HG02623 (cell line): ENCODE measurements around the gene KRTAP10-11.
"Not testable (repeated sequence)": the region's sequence is repeated elsewhere in the genome, so short reads cannot be mapped to it uniquely, and the experiment has no call there.

Source experiments
- ATAC-seq: cut with Tn5 transposase; IDR thresholded peaks from one replicate; pipeline ENCODE4 v1.9.1; 2021; ENCODE audit warnings: moderate library complexity; ENCODE audit not compliant: unreplicated experiment

The KRTAP10-11 gene

GRCh38 chr21:44637851-44638348 is 8.3 kb upstream of the KRTAP10-11 start:
- not testable (repeated sequence) for ATAC-seq

GRCh38 chr21:44638506-44639330 is 7.5 kb upstream of the KRTAP10-11 start:
- ATAC-seq = not testable (repeated sequence)

DNA sequence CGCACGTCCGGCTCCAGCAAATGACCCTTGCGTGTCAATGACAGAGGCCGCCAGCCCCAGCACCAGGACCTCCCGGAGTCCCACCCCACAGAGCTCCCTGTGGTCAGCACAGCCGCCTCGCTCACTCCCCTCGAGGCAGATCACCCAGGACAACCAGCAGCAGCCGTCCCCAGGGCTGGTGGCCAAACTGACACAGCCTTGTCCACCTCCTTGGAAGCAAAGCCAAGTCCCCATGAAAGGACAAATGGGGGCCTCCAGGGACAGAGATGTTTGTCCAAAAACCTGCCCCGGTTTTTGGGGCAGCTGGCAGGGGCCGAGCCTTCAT is 6.9 kb upstream of the KRTAP10-11 start:
- ATAC-seq = no peak

GRCh38 chr21:44640761-44641160 is 5.5 kb upstream of the KRTAP10-11 start:
- no peak for ATAC-seq

GRCh38 chr21:44643741-44644310 is 2.4 kb upstream of the KRTAP10-11 start:
- no peak for ATAC-seq

GRCh38 chr21:44644878-44645277 is 1.3 kb upstream of the KRTAP10-11 start:
- ATAC-seq = no peak

- ATAC-seq = no peak
Observed at GRCh38 chr21:44647222-44647552, 973 bp downstream of the KRTAP10-11 start.

GRCh38 chr21:44648557-44649311 is 2.5 kb downstream of the KRTAP10-11 start:
- no peak for ATAC-seq

DNA sequence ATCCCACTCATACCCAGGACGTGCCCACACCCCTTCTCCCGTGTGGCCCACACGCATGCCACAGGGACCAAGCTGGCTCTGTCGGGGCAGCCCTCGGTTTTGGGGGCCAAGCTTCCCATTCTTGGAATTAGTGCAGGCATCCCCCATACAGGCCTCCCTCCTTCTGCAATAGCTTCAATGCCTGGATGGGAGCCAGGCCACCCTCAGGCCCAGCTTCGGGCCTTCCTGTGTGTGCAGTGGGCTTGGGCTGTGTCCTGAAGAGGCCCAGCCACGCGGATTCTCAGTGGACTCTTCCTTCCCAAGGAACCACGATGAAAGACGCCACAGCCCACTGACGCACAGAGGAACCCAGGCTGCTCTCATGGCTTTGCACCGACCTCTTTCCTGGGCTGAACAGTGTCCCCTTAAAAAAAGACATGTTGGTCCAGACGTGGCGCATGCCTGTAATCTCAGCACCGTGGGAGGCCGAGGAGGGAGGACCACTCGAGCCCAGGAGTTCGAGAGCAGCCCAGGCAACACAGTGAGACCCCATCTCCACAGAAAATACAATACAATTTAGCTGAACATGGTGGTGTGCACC is 3.4 kb downstream of the KRTAP10-11 start:
- no peak for ATAC-seq

DNA sequence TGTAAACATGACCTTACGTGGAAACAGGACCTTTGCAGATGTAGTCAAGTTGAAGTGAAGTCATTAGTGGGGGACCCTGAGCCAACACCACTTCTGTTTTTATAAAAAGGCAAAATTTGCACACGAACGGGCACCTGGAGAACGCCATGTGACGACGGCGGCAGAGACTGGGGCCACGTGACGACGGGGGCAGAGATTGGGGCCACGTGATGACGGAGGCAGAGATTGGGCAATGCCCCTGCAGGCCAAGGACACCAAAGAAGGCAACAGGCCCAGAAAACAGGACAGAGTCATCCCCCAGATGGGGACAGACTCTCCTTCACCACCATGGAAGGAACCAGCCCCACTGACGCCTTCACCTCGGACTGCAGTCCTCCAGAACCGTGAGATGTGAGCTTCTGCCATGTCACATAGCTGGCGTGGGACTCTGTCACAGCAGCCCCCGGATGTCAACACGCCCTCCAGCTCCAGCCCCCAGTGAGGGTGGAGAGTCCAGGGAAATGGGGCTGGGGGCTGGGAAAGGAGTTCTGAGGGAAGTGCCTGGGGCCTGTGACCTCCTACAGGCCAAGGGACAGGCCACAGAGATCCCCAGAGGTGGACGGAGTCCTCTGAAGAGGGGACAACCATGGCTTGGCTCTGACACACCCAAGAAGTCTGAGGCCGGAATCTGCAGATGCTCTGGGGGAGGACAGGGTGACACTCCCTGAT is 4.2 kb downstream of the KRTAP10-11 start:
- no peak for ATAC-seq

DNA sequence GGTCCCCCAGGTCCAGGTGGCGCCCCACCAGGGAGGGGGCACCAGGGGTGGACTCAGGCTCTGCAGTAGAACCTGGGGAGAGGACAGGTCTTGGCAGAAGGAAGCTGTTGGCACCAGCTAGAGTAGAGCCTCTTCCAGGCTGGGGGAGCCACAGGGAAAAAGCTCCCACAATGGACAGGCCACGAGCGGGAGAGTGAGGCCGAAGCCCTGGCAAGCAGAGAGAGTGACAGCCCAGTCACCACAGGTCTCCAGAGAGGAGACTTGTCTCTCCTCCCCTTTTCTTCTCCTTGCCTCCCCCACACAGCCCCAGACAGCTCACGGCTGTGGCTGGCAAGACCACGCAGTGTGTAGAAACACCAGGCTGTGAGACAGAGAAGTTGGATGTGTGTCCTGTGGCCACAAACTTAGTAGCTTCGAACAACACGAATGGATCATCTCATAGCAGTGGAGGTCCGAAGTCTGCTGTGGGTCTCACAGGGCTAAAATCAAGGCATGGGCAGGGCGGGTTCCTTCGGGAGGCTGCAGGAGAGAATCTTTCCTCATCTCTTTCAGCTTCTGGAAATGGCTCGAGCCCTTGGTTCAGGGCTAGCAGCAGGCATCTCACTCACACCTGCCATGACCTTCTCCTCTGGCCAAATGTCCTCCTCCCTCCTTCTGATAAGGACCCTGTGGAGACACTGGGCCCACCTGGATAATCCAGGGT is 4.9 kb downstream of the KRTAP10-11 start:
- ATAC-seq = no peak

- no peak for ATAC-seq
Observed at GRCh38 chr21:44653123-44653522, 6.9 kb downstream of the KRTAP10-11 start.

DNA sequence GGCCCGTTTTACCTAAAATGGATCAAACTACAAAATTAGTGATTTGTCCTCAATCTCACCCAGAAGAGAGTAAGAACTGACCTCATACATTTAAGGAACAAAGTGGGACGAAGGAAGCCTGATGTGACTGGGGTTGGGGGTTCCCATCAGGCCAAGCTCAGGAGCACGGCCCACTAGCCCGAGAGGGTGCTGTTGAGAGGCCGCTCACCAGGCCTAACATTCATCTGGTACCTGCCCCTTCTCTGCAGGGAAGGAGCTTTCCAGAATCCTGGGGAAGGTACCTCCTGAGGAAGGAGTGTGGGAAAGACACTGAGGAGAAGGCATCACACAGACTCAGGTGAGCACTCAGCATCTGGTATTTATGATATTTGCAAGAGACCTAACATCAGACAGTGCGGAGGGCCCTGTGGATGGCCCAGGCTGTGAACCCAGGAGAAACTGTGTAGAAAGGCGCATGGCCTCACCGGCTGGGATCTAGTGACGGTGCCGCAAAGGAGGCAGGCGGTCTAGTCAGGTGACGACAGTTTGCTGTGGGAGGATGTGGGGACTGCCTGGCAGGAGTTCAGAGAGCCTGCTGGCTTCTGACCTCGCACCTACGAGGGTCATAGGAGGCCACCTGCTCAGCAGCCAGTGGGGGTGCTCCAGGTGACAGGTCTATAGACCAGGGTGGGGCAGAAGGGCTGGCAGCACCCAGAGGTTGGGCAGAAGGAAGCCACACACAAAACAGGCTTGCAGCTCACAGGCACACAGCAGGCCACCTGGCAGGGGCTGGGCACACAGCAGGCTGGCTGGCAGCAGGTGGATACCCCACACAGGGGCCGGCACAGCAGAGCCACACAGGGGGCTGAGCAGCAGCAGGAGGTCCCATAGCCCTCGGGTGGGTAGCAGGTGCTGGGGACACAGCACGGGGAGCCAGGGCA is 7.7 kb downstream of the KRTAP10-11 start:
- ATAC-seq = no peak

- ATAC-seq = no peak
Observed at GRCh38 chr21:44654576-44655175, 8.5 kb downstream of the KRTAP10-11 start, which contains the start of gene KRTAP12-4. TSS of gene KRTAP12-4 (minus strand) at chr21:44654659. CDS start at chr21:44654614, 45 bp downstream.

GRCh38 chr21:44656868-44657267 is 10.7 kb downstream of the KRTAP10-11 start:
- ATAC-seq = no peak

DNA sequence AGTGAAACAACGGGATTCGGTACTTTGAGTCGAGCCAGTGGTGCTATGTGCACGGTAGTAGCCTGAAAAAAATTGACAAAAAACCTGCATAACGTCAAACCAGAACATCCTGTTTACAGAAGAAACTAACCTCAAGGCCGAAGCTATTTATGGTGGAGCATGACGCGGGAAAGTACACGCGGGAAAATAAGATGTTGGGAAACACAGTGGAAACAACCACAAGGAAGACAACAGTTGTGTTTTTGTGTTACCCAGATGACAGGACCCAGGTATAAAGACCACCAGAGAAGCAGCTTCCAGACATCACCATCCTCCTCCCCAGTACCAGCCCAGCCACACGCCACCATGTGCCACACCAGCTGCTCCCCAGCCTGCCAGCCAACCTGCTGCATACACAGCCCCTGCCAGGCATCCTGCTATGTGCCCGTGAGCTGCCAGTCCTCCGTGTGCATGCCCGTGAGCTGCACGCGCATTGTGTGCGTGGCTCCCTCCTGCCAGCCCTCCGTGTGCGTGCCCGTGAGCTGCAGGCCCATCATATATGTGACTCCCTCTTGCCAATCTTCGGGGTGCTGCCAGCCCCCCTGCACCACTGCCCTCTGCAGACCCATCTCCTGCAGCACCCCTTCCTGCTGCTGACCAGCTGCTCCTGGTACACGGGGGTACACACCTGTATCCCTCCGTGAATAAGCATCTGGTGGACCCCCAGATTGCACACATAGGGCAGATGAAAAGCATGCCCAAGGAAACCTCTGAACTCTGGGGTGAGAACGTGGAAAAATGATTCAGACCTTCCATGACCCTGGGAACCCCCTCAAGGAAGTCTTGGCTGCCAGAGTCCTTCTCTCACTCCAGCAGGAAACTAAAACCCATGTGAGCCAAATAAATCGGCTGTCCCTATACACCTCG is 11.7 kb downstream of the KRTAP10-11 start, which contains the start of gene KRTAP12-3:
Gene KRTAP12-3 (plus strand): TSS at position 298 of the 906 bp plus-strand sequence. CDS start 48 bp downstream, at position 346.
- no peak for ATAC-seq

DNA sequence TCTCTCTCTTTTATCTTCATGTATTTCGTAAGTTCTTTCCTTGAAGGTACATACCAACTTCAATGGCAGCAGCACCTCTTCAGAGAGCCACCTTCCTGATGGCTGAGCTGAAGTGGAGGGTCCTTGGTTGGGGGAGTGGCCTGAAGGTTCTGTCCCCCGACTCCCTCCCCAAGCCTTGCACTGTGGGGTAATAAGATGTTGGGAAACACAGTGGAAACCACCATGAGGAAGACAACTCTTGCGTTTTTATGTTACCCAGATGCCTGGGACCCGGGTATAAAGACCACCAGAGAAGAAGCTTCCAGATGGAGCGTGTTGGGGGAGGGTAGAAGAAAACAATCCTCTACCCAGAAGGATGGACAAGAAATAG is 12.3 kb downstream of the KRTAP10-11 start:
- ATAC-seq = no peak
